T-helper 2 cell (primary cell): ENCODE results near the gene RASGRP2.

Source experiments
- DNase-seq, 5 experiments: peaks; one replicate each; pipeline versions ENCODE4 v3.0.0 to v3.0.0-alpha.2; 2012 to 2022

Gene RASGRP2

DNA sequence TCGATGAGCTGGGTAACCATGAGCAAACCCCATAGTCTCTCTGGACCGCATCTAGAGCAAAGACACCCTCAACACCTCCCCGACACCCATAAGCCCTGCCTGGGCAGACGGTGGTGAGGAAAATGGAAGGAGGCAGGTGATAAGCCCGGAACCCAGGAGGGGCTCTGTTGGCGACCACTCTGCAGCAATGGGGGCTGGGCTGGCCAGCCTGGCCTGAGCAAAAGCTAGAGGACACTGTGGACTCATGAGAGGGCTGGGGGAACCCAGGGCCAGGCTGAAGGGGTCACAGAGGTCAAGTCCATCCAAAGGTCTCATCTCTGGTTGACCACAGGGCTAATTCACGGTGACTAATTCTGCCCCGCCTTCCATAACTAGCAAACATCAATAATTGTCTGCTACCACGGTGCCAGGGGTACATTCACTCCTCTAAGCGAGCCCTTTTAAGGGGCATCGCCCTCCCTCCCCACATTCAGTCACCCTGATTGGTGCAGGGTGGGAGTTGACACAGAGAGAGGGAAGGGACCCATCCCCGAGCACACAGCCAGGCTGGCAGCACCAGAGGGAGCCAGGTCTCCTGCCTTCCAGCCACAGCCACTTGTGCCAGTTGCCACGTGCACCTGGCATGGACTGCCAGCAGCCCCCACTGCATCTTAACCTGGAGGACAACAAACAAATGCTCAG is 11.9 kb upstream of the RASGRP2 start:
- no peak for DNase-seq

DNA sequence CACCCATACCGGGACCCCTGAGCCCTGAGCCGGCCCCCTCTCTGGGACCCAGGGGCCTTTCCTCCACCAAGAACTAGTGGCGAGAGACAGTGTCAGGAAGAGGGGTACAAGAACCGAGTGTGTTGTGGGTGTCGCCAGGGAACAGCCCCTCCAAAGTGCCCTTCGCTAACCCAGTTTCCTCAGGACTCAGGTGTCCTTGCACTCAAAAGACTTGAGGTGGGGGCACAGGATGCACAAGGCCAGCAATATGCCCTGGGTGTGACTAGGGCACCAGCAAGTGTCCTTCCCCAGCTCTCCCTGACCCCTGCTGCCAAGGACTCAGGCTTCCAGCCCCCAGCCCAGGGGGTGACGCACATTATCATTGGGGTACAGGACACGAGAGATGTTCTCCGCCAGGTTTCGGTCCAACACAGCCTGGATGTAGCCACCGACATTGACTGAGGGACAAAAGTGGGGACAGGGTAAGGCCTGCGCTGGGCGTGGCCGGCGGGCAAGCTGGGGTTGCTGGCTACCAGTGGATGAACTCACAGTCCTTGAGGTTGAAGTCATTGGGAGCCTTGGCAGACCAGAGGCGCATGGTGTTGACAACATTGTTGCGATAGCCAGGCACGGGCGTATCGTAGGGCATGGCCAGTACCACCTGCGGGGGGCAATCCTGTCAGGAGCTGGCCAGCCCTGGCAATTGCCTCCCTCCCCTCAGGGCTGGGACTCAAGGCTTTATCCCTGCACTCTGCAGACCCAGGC is 11.1 kb upstream of the RASGRP2 start:
- DNase-seq: no peak

DNA sequence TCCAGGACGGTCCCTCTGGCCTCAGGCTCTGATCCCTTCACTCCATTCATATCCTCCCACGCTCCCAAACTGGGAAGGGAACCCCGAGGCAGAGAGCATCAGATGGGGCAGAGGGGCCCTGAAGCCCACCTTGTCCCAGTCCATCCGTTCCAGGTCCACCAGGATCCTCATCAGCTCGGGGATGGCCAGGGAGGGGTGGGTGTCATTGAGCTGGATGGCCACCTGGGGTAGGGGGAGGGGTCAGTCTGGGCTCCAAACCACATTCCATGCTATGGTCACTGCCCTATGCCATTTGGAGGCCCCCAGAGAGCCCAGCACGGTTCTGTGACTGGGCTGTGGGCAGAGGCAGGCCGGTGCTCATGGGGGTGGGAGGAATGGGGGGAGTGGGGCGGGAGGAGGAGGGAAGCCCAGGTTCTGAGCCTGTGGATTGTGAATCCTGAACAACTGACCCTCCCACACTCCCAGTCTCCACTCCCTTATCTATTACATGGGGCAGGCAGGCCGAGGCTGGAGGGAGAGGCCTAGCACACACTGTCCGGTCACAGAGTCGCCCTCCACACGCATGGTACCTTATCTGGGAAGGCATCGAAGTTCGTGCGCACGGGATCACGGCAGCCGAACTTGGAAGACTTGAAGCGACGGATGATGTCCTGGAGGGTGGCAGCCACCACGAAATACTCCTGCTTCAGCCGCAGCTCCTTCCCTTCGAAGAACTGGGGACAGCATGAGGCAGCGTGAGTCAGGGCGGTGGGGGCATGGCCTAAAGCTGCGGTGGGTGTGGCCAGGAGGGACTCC is 10.4 kb upstream of the RASGRP2 start:
- no peak for DNase-seq

DNA sequence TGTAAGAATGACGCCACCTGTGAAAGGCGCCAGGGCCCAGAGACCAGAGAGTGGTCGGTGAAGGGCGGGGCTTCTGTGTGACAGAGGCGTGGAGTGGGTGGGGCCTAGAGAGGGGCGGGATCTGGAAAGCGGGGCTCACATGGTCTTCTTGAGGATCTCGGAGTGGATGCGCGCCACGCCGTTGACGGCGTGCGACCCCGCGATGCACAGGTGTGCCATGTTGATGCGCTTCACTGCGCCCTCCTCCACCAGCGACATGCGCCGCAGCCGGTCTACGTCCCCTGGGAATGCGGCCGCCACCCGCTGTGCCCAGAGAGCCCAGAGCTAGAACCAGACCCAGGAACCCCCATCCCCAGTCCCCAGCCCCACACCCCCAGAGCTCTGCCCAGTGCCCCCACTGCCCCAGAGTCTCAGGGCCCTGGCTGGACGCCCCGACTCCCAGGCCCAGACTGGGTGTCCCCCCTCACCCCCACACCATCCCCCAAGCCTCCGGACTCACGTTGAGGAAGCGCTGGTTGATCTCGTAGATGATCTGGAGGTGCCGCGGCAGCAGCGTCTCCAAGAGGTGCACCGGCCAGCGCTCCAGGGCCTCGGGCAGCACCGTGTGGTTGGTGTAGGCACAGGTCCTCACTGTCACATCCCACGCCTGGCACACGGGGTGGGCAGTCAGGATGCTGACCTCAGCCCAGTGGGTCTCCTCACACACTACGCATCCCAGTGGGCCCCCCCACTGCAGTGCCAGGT is 9.6 kb upstream of the RASGRP2 start:
- no peak for DNase-seq

DNA sequence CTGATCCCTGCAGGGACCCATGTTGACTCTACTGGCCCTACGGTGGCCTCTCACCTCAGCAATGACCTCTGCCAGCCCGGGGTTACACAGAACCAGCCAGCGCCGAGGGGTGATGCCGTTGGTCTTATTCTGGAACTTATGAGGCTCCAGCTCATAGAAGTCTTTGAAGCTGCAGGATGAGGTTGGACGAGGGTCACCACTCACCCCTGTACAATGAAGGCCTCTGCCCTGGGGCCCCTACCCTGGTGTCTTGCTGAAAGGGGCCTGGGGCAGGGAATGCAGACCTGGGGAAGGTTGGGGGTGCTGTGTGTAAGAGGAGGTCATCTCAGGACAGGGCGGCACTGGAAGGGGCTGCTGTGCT is 9.1 kb upstream of the RASGRP2 start:
- DNase-seq: no peak

DNA sequence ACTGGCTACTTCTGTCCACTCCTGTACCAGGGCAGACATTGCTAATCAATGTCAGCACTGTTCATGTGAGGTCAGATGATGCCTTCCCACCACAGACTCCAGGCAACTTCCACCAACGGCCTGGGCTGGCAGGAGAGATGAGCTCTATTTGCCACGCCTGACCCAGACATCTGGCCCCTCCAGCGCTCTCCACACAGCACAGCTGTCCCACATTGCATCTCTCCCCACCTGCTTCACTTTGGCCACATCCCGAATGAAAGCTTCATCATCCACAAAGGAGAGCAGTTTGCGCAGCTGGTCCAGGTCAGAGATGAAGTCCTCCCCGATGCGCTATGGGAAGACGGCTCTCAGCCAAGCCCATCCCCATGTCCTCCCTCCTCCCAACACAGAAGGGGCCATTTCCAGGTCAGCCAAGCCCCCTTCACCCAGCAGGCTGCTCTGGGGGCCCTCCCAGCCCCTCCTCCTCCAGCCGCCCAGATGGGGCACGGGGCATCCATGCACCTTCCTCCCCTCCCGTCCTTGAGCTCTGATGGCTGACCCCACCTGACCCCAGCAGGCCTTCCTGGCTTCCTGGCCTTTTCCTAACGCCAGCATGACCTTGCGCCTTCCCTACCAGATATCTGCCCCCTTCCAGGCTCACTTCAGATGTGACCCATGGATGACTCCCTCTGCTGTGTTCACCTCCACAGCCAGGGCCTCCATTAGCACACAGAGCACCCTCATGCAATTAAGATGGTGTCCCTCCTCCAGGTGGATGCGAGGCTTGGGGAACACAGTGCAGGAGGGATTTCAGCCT is 8.4 kb upstream of the RASGRP2 start:
- DNase-seq: no peak

DNA sequence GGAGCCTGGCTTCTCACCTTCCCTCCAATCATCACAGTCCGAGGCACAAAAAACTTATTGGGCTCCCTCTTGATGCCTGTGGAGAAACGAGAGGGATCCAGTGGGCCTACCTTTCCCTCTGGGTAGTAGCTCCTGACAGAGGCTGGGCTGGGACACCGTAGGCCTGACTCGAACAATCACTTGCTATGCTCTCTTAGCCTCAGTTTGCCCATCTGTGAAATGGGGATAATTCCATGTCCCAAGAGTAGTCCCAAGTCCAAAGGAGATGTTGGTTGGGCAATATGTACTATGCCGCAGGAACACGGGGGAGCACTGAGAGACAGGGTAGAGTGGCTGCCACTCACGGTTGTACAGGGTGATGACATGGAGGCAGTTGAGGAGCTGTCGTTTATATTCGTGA is 7.6 kb upstream of the RASGRP2 start:
- DNase-seq: no peak

DNA sequence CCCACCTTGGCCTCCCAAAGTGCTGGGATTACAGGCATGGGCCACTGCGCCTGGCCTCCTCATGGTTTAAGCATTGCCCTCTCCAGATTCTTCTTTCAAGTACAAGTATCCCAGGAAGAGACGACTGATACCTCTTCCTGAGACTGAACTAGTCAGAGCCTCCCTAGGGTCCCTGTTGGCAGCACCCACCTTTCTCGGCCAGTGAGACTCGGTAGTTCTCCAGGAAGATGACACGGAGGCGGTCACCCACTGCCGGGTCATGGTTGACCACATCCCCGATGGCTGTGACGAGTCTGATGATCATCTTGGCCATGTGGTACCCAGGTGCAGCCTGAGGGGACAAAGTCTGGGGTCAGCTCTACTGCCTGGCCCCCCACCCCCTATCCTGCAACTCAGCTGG is 7.2 kb upstream of the RASGRP2 start:
- no peak for DNase-seq

DNA sequence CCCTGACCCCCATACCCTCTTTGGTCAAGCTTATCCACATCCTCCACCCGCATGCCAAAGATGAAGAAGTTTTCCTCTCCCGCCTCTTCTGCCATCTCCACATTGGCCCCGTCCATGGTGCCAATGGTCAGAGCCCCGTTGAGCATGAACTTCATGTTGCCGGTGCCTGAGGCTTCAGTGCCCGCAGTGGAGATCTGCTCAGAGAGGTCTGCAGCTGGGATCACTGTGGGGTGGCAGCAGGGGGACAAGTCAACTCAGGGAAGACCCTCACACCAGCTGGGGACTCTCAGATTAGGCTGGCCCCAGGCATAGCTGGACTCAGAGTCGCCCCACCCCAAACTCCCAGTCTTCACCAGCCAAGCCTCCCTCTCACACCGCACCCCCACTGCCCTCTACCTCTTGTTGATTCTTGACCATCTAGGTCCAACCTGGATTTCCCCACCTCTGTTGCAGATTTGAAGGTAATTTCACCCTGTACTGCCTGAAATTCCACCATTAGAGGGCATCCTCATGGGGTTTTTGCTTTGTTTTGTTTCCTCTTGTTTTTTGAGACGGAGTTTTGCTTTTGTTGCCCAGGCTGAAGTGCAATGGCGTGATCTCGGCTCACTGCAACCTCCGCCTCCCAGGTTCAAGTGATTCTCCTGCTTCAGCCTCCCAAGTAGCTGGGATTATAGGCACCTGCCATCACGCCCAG is 6.6 kb upstream of the RASGRP2 start:
- no peak for DNase-seq

DNA sequence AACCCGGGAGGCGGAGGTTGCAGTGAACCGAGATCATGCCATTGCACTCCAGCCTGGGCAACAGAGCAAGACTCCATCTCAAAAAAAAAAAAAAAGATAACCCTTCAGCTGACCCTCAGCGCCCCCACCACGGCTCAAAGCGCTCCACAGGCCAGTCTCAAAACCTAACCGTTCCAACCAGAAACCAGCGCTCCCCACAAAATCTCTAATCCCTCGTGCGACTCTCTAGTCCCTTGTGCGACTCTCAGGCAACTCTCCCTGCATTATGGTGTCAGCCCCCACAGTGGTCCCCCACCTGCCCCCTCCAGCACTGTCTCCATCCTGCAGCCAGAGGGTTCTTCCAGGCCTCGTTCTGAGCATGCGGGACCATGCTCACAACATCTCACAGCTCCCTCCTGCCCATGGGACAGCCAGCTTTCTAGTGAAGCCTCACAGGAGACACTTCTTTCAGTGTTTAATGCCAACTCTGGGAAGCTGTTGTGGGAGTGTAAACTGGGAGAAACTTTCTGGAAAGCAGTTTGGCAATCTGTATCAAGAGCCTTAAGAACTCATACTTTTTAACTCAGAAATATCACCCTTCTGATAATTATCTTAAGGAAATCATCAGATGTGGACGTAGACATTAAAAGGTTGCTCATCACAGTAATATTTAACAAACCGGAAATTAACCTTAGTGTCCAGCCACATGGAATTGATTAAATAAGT is 4.2 kb upstream of the RASGRP2 start:
- DNase-seq: no peak

DNA sequence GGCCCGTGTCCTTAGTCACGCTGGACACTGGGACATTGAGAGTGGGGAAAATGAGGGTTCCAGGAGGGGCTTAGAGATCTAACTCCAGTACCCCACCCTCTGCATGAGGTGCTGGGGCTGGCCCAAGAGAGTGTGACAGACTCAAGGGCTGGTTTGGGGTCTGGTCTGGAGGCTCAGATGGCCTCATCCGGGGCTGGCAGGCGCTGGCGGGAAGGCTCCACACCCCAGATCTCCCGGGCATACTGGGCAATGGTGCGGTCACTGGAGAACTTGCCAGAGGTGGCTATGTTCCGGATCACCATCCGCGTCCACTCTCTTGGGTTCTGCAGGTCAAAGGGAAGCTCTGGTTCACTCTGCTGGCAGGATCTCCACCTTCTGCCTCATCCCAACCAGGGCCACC is 2.5 kb upstream of the RASGRP2 start:
- no peak for DNase-seq

DNA sequence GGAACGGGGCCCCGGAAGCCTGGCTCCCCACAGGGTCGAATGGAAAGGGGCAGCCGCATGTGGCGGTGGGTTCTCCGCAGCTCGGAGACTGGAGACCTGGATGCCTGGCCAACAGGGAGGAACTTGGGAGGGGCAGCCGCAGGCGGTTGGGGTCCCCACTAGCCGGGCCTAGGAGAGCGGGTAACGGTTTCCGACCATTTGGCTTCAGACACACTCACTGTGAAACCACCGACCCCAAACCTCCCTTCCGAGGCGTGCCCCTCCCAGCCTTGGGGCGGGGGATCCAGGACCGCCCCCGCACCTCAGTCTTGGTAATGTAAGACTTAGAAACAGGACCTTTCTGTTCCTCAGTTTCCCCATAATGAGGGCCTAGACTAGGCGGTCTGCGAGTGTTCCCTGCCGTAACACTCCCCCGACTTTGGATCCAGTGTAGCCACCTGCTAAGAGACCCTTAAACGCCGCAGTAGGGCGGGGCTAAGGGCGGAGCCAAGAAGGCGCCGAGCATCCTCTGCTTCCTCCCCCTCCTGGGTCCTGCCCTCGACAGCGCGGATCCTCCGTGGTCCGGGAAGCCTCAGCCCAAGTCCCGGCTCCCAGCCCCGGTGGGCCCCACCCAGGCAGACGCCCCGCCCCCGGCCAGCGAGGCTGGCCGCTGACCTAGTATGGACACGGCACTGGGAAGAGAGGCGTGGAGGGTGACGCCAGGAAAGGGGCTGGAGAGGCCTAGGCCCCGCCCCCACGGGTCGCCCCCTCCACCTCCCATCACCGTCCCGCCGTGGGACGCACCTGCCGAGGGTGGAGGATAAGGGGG is 1.8 kb upstream of the RASGRP2 start:
- peak; percentile 34 to 89 (median 72) for DNase-seq

DNA sequence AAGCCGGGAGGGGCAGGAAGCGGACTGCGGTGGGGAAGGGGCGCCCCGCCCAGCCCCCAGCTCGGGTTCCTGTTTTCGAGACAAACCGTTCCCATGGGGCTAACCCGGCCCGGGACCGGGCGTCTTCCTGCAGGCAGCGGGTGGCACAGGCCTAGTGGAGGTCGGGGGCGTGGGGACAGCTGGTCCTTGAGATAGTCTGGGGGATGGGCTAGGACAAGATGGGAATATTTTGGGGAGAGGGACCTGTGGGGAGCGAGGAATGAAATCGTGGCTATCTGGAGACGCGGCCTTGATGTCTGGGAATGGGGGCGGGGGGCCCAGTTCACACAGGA is 1.2 kb upstream of the RASGRP2 start:
- peak; percentile 36 to 93 (median 76) for DNase-seq

DNA sequence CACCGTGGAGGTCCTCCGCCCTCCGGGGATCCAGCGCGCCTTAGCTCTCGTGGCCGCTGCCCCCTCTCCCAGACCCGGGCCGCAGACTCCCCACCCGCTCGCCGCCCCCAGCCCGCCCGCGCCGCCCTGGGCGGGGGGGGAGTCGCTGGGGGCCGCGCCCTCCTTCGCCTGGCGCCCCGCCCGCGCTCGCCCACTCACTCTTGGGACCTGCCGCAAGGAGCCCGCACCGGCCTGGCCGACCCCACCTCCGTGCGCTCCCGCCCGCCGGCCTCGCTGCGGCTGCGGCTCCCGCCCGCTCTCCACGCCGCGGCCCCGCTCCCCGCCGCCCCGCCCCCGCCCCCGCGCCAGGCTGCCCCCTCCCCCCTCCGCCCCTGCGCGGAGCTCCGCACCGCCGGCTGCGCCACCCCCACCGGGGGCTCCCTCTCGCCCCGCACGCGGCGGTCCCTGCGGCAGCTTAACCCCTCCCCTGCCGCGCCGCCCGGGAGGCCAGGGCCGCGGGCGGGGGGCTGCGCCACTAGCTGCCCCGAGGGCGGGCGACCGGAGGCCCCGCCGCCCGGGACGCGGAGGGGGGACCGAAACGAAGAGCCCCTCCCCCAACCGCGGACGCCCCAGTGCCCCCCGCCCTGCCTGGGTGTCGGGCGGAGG is 724 bp upstream of the RASGRP2 start:
- DNase-seq: peak in 4 of 5 experiments; percentile 30 to 58 (median 45)

DNA sequence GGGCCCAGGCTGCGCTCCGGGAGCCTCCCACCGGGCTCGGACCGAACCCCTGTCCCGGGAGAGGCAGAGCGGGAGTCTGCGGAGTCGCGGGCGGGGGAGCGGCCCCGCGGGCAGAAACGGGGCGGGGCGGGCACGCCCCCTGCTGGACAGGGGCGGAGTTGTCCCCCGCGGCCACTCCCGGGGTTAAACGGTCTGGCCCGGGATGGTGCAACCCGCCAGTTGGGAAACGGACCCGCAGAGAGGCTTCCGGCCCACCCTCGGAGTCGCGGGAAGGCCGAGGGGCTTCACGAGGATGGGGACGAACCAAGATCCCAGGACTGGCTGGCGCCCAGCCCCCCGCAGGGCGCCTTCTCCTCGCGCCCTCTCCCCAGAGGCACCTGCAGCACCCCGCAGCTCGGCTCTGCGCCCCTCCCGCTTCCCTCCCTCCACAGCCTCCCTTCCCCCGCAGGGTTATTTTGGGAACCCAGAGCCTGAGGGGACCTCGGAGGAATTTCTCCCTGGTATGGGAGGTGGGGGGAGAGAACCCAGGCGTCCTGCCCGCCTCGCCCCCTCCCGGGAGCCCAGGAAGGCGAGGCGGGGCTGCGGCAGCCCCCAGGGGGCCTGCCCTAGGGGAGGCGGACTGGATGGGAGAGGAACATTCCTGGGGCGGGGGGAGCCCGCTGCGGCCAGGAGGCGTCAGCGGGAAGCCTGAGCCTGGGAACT is 902 bp downstream of the RASGRP2 start:
- DNase-seq: peak; percentile 61 to 70 (median 66)

DNA sequence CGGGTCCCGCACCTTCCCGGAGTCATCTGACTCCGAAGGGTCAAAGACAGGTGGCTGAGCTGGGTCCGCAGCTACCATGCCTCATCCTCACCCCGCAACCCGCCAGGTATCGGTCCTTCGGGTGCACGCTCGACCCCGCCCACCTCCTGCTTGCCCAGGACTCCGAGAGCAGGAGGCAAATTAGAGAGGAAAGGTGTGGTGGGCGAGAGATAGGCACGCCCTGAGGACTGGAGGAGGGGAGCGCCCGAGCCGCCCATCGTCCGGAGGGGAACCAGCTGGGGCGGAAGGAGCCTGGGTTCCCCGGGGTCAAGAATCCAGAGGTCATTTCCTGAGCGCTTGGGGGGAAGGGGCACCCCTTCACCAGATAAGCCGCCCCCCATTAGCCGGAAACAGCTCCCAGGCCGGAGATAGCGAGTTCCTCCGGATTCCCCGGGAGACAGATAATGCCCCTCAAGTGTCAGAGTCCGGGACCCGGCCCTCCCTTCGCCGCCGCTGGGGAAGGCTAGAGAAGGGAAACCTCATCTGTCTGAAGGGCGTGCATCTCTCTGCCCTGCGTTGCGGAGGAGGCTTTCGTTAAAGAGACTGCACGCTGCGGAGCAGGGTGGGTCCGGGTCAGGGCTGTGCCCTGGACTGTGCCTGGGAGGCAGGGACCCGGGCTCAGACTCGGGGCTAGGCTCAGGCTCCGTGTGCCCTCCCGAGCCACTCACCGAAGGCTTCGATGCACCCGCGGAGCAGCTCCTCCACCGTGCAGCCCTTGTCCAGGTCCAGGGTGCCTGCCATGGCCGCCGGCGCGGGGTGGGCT is 1.7 kb downstream of the RASGRP2 start:
- DNase-seq: peak in 1 of 5 experiments; percentile 41

DNA sequence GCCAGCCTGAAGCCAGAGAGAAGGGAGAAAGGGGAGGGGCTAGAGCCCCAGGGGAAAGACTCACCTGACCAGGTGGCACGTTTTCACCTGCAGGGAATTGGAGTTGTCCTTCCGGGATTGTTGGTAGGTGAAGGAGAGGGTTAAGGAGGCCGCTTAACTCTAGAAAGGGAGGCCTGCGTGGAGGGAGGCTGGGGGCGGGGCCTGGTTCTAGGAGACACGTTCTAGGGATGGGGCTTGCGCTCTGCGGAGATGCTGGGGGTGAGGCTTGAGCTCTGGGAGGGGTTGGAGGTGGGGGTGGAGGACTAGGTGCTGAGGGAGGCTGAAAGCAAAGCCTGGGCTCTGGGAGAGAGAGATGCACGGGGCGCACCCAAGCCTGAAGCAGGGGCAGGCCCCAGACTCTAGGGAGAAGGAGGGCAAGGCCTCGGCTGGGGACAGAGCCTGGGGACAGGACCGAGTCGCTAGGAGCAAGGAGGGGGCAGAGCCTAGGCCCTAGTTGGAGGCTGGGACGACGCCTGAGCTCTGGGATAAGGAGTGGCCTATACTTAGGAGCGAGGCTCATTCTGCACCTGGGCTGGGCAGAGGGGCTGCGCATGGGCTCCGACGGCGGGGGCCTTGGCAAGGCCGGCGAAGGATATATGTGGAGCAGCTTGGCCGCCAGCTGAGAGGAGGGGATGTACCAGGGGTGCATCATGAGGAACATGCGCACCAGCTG is 2.4 kb downstream of the RASGRP2 start:
- no peak for DNase-seq
